Measurements from ENCODE around the gene SALL4. TPM values are rescaled to one million over a fixed set of nuclear protein-coding genes. Genes with fewer than 3 reads are reported as not detected.
"Not testable (repeated sequence)": the region's sequence is repeated elsewhere in the genome, so short reads cannot be mapped to it uniquely, and the experiment has no call there.

The SALL4 gene
- total RNA-seq, 2 experiments from 2014 or later = 0.06 to 0.37 TPM

GRCh38 chr20:51767867-51768758 is 34.2 kb downstream of the SALL4 start, which contains the start of gene ATP9A:
TSS of gene ATP9A (minus strand) at chr20:51768390. CDS start at chr20:51768369, 21 bp downstream.
- H3K36me3 Mint-ChIP-seq = no peaks in the 10 kb centered on the region
- peak within 1 kb of the TSS; percentile 38 for H3K4me3 Mint-ChIP-seq
- DNase-seq (no peak), ATAC-seq (peak; percentile 24)
- H3K9me3 Mint-ChIP-seq (ENCODE audit: low read depth) = no peaks in the 10 kb centered on the region
- H3K4me1 Mint-ChIP-seq = peaks cover 7% of the 10 kb centered on the region
- CTCF ChIA-PET = no interaction called here
- H3K27me3 Mint-ChIP-seq = peaks cover 34% of the 10 kb centered on the region
- H3K27ac Mint-ChIP-seq = no peak within 1 kb of the TSS

- Mint-ChIP-seq H3K36me3 (no peaks in the 10 kb centered on the region), H3K27me3 (peaks cover 34% of the 10 kb centered on the region), H3K9me3 (ENCODE audit: low read depth) (no peaks in the 10 kb centered on the region), H3K27ac (no peak overlapping the region), H3K4me1 (peaks cover 7% of the 10 kb centered on the region), H3K4me3 (peak overlapping the region; percentile 38)
- ATAC-seq (peak; percentile 83), DNase-seq (peak; percentile 52)
- CTCF ChIA-PET = no interaction called here
Measured at GRCh38 chr20:51766994-51767866, 35.1 kb downstream of the SALL4 start.

DNA sequence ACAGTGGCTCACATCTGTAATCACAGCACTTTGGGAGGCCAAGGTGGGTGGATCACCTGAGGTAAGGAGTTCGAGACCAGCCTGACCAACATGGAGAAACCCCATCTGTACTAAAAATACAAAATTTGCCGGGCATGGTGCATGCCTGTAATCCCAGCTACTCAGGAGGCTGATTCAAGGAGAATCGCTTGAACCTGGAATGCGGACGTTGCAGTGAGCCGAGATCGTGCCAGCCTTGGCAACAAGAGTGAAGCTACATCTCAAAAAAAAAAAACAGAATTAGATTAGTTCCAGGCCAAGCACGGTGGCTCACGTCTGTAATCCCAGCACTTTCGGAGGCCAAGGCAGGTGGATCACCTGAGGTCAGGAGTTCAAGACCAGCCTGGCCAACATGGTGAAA is 36.9 kb downstream of the SALL4 start:
- H3K27ac Mint-ChIP-seq; CTCF ChIA-PET; H3K36me3 Mint-ChIP-seq; H3K9me3 Mint-ChIP-seq (ENCODE audit: low read depth); H3K4me1 Mint-ChIP-seq; H3K4me3 Mint-ChIP-seq; ATAC-seq; DNase-seq: not testable (repeated sequence)
- peaks cover 34% of the 10 kb centered on the region for H3K27me3 Mint-ChIP-seq

DNA sequence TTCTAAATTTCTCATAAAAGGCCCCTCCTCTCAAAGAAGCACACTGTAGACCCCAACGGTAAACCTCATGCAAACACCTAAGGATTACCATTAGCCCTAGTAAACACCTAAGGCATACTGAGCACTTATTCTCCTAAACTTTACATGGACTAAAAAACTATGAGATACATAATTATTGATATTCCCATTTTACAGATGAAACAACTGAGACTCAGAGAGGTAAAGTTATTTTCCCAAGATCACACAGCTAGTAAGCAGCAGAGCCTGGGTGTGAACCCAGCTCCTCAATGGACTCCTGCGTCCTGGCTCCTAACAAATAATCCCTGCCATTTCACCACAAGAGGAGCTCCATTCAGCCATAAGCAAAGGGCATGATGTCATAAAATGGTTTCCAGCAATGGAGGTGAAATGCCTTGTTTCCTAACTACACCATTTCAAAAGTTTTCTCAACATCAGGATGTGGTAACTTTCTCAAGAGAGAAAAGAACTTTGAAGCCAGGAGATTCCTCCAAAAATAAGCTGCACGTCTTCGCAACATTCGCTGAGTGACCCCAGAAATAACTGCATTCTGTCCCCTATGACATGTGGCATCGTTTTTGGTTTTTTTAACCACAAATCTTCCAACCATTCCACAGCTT is 38.2 kb downstream of the SALL4 start:
- Mint-ChIP-seq H3K36me3 (no peaks in the 10 kb centered on the region), H3K4me3 (no peak overlapping the region), H3K27me3 (peaks cover 22% of the 10 kb centered on the region), H3K27ac (no peak overlapping the region), H3K9me3 (ENCODE audit: low read depth) (no peaks in the 10 kb centered on the region), H3K4me1 (peaks cover 6% of the 10 kb centered on the region)
- CTCF ChIA-PET = no interaction called here
- ATAC-seq (no peak), DNase-seq (no peak)

DNA sequence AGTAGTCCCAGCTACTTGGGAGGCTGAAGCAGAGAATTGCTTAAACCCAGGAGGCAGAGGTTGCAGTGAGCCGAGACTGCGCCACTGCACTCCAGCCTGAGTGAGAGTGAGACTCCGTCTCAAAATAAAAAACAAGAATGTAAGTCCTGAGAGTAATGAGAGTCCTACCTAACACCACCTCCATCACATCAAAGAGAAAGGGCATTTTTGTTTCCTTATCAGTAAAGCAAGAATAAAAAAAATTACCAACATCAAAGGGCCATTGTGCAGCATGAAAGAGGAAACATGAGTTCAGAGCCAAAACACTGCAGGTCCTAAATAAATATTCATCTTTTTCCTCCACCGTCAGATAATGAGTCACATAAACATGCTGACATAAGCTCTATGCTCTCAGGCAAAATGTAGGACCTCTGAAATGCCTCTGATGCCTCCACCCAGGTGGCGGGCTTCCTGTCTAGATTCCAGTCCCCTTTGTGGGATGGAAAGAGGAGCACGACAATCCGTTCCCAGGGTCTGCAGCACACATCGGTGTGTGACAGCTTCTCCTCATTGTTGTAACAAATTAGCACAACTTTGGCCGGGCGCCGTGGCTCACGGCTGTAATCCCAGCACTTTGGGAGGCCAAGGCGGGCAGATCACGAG is 41.3 kb downstream of the SALL4 start:
- H3K27ac Mint-ChIP-seq = no peak overlapping the region
- no peaks in the 10 kb centered on the region for H3K9me3 Mint-ChIP-seq (ENCODE audit: low read depth)
- CTCF ChIA-PET = no interaction called here
- H3K27me3 Mint-ChIP-seq = peaks cover 8% of the 10 kb centered on the region
- H3K4me1 Mint-ChIP-seq = peaks cover 3% of the 10 kb centered on the region
- DNase-seq = no peak
- H3K36me3 Mint-ChIP-seq = no peaks in the 10 kb centered on the region
- no peak overlapping the region for H3K4me3 Mint-ChIP-seq
- ATAC-seq = no peak

- Mint-ChIP-seq H3K27me3 (peaks cover 7% of the 10 kb centered on the region), H3K36me3 (no peaks in the 10 kb centered on the region), H3K9me3 (ENCODE audit: low read depth) (no peaks in the 10 kb centered on the region), H3K4me3 (no peak overlapping the region), H3K27ac (no peak overlapping the region), H3K4me1 (peaks cover 3% of the 10 kb centered on the region)
- CTCF ChIA-PET = no interaction called here
- ATAC-seq (no peak), DNase-seq (no peak)
Measured at GRCh38 chr20:51759769-51760510, 42.4 kb downstream of the SALL4 start.

- peaks cover 3% of the 10 kb centered on the region for H3K4me1 Mint-ChIP-seq
- H3K27ac Mint-ChIP-seq = no peak overlapping the region
- H3K36me3 Mint-ChIP-seq = no peaks in the 10 kb centered on the region
- no peak overlapping the region for H3K4me3 Mint-ChIP-seq
- ATAC-seq (no peak), DNase-seq (no peak)
- CTCF ChIA-PET = no interaction called here
- H3K9me3 Mint-ChIP-seq (ENCODE audit: low read depth) = no peaks in the 10 kb centered on the region
- peaks cover 3% of the 10 kb centered on the region for H3K27me3 Mint-ChIP-seq
Measured at GRCh38 chr20:51758978-51759544, 43.3 kb downstream of the SALL4 start.

DNA sequence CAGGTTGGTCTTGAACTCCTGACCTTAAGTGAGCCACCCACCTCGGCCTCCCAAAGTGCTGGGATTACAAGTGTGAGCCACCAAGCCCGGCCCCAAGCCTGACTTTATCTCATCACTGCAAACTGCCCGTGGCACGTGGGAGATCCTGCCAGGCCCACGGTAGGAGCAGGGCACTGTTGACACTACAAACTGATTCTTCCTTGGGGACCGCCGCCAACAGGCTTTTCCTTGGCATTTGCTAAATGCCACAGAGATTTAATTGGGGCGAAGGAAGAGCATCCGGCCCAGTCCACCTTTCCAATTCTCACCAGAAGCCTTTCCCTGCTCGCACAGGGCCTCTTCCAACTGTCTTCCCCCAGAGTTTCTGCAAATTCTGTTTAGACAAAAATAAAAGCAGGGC is 45.1 kb downstream of the SALL4 start:
- no peaks in the 10 kb centered on the region for H3K9me3 Mint-ChIP-seq (ENCODE audit: low read depth)
- H3K4me1 Mint-ChIP-seq = peaks cover 3% of the 10 kb centered on the region
- H3K36me3 Mint-ChIP-seq = no peaks in the 10 kb centered on the region
- no peak overlapping the region for H3K4me3 Mint-ChIP-seq
- CTCF ChIA-PET = no interaction called here
- peaks cover 3% of the 10 kb centered on the region for H3K27me3 Mint-ChIP-seq
- ATAC-seq (no peak), DNase-seq (no peak)
- H3K27ac Mint-ChIP-seq = no peak overlapping the region

GRCh38 chr20:51756653-51757052 is 45.7 kb downstream of the SALL4 start:
- Mint-ChIP-seq H3K27ac (no peak overlapping the region), H3K27me3 (peaks cover 3% of the 10 kb centered on the region), H3K4me1 (peaks cover 3% of the 10 kb centered on the region), H3K4me3 (no peak overlapping the region), H3K36me3 (no peaks in the 10 kb centered on the region), H3K9me3 (ENCODE audit: low read depth) (no peaks in the 10 kb centered on the region)
- DNase-seq (no peak), ATAC-seq (no peak)
- CTCF ChIA-PET = no interaction called here

- CTCF ChIA-PET; DNase-seq; H3K4me3 Mint-ChIP-seq; ATAC-seq; H3K9me3 Mint-ChIP-seq (ENCODE audit: low read depth); H3K27ac Mint-ChIP-seq; H3K36me3 Mint-ChIP-seq; H3K27me3 Mint-ChIP-seq; H3K4me1 Mint-ChIP-seq: not testable (repeated sequence)
Measured at GRCh38 chr20:51753220-51753619, 49.1 kb downstream of the SALL4 start.

GRCh38 chr20:51752343-51752951 is 49.9 kb downstream of the SALL4 start:
- no peaks in the 10 kb centered on the region for H3K9me3 Mint-ChIP-seq (ENCODE audit: low read depth)
- peaks cover 2% of the 10 kb centered on the region for H3K27me3 Mint-ChIP-seq
- H3K4me3 Mint-ChIP-seq = no peak overlapping the region
- CTCF ChIA-PET = no interaction called here
- no peak overlapping the region for H3K27ac Mint-ChIP-seq
- H3K36me3 Mint-ChIP-seq = no peaks in the 10 kb centered on the region
- no peak for ATAC-seq
- no peak for DNase-seq
- peaks cover 3% of the 10 kb centered on the region for H3K4me1 Mint-ChIP-seq

- no peaks in the 10 kb centered on the region for H3K4me1 Mint-ChIP-seq
- ATAC-seq (no peak), DNase-seq (no peak)
- no peaks in the 10 kb centered on the region for H3K36me3 Mint-ChIP-seq
- H3K27me3 Mint-ChIP-seq = peaks cover 2% of the 10 kb centered on the region
- H3K9me3 Mint-ChIP-seq (ENCODE audit: low read depth) = no peaks in the 10 kb centered on the region
- no peak overlapping the region for H3K27ac Mint-ChIP-seq
- H3K4me3 Mint-ChIP-seq = no peak overlapping the region
- CTCF ChIA-PET = no interaction called here
Measured at GRCh38 chr20:51750770-51751388, 51.4 kb downstream of the SALL4 start.
